Stimulated activated CD8-positive, alpha-beta memory T cell treated with anti-CD3 and anti-CD28 coated beads, Interleukin-12 subunit alpha, Interleukin-12 subunit beta, amount 100 ng/mL, for 24 hours (primary cell): ENCODE measurements around the gene PPM1E.
"Not testable (repeated sequence)": the region's sequence is repeated elsewhere in the genome, so short reads cannot be mapped to it uniquely, and the experiment has no call there.

ENCODE experiments used
- DNase-seq: peaks from one replicate; pipeline ENCODE4 v3.0.0-alpha.2; 2020; ENCODE audit errors: extremely low read depth

The PPM1E gene

GRCh38 chr17:58947824-58948223, 192.2 kb downstream of the PPM1E start:
- DNase-seq: no peak

GRCh38 chr17:58954358-58954757, 198.7 kb downstream of the PPM1E start:
- DNase-seq: not testable (repeated sequence)

DNA sequence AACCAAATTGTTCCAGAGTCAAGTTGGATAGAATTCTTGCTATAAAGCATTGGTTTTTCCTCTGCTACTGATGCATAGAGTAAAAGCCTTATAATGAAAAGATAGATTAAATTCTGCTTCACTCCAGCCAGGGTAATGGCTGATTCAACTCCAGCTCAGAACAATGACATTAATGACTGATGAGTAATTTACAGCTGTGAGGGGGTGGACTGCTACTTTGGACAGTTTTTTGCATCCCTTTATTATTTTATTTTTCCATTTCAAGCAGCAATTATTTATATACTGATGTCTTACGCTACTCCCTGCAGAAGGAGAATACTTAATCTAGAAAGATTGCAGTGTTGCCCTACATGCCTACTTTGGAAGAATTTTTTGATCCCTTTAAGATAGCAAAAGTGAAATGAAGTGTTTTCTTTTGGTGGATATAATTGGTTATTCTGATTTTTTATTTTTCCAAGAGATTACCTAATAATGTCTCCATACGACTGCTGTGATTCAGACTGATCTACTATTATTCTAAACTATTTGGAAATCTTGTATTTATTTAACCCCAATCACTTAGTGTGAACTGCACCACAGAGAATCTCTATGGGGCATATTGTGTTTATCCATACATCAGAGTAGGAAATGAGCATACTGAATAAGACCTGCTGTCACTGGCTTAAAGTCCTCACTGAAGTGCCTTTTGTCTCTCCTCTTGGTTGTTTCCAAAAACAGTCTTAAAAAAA, 201.5 kb downstream of the PPM1E start:
- no peak for DNase-seq

DNA sequence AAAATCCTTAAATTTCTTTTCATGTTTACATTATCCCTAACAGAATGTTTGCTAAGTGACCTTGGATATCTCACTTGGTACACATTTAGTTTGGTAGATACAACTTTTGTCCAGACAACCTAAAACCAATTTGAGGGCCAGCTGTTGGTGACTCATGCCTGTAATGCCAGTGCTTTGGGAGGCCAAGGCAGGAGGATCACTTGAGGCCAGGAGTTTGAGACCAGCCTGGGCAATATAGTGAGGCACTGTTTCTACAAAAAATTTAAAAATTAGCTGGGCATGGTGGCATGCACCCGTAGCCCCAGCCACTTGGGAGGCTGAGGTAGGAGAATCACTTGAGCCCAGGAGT, 202.0 kb downstream of the PPM1E start:
- DNase-seq: not testable (repeated sequence)

DNA sequence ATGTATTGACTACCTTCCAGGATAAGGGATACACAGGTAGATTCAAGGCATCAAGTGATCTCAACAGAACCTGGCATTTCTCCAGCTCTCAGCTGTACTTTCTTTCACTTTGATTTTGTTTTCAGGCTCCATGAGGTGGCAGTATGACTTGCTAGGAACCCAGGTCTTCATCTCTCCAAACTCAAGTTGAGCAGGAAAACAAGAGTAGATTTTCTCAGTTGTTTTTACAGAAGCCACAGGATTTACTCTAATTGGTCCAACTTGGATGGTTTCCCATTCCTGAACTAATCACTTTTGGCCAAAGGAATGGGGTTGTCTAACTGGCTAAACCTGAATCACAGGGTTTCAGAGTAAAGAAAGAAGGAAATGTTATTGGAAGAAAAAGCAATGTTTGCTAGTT, 204.4 kb downstream of the PPM1E start:
- no peak for DNase-seq

DNA sequence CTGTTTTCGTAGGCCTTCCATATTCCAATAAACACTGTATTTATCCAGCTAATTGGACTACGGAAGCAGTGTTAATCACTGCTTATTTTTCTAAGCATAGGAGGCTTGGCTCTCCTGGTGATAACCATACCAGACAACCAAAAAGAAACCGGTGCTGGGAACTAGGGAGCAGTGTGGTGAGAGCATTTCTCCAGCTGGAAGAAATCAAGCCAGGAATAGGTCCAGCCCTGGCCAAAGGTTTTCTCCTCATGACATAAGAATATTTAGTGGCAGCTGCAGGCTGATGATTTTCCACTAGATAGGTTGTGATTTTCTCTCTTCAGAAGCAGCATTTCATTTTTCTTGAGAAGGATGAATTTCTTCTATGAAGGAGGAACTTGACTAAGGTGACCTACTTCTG, 209.6 kb downstream of the PPM1E start:
- no peak for DNase-seq

GRCh38 chr17:58966208-58966607, 210.6 kb downstream of the PPM1E start:
- DNase-seq: no peak

GRCh38 chr17:58968426-58969061, 212.9 kb downstream of the PPM1E start:
- DNase-seq: no peak

GRCh38 chr17:58969156-58969555, 213.5 kb downstream of the PPM1E start:
- DNase-seq: no peak

- no peak for DNase-seq
These were observed 214.0 kb downstream of the PPM1E start for GRCh38 chr17:58969612-58970011.

GRCh38 chr17:58970609-58971450, 215.2 kb downstream of the PPM1E start:
- no peak for DNase-seq

GRCh38 chr17:58974354-58974753, 218.7 kb downstream of the PPM1E start:
- DNase-seq: no peak

- no peak for DNase-seq
These were observed 220.9 kb downstream of the PPM1E start for GRCh38 chr17:58976541-58976940.

- DNase-seq: no peak
These were observed 225.2 kb downstream of the PPM1E start for GRCh38 chr17:58980706-58981481.

DNA sequence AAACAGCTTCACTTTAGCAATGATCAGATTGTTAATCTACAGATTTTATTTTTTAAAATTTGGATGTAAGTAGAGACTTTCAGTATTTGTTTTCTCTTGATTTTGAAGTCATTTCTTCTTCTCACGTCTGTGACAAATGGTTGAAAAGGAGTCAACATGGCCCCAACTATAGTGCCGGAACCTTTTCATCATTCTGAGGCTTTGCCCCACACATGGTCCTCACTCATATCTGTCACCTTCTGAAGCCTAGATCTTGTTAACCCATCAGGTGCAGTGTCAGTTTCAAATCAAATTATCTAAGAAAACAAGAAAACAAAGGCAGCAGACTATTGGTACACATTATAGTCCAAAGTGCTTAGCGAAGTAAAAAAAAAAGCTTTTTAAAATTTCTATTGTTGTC, 227.0 kb downstream of the PPM1E start:
- DNase-seq: no peak

- no peak for DNase-seq
These were observed 229.7 kb downstream of the PPM1E start for GRCh38 chr17:58985367-58985766.

DNA sequence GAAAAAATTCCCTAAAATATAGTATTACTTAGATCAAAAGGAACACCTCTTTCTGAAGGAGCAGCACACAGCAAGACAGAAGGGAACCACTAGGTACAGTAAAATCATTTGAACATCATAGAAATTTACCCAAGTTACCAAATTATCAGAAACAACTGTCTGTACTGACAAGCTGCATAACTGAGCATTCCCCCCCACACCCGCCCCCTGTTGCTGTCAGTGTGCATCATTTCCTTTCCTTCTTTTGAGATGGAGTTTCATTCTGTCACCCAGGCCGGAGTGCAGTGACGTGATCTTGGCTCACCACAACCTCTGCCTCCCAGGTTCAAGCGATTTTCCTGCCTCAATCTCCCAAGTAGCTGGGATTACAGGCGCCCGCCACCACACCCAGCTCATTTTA, 230.3 kb downstream of the PPM1E start:
- DNase-seq: no peak

- DNase-seq: no peak
These were observed 234.0 kb downstream of the PPM1E start for GRCh38 chr17:58989629-58990028.

DNA sequence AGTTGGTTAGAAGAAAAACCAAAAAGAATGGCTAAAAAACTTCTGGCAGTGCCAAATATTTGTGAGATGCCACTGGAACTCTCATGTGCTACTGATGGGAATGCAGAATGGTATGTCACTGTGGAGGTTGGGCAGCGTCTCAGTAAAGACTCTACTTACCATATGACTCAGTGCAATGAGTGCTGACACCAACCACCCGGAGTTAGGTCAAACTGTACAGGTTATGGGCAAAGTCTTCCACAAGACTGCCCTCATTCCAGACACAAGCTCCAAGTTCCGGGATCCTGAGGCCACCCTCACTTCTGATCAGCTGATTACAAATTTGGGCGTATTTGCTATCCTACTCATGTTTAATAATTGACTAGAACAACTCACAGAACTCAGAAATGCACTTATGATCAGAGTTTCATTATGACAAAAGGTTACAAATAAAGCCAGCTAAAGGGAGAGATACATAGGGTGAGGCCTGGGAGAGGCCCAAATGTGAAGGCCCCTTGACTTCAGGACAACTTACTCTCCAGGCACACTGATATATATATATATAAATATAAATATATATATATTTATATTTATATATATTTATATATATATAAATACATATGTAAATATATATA, 236.2 kb downstream of the PPM1E start:
- DNase-seq: no peak

- no peak for DNase-seq
These were observed 237.7 kb downstream of the PPM1E start for GRCh38 chr17:58993311-58993710.

- no peak for DNase-seq
These were observed 239.7 kb downstream of the PPM1E start for GRCh38 chr17:58995247-58995940.
